HCT116 (cell line): ENCODE data around the gene NXPE2. TPM values are rescaled to one million over a fixed set of nuclear protein-coding genes. Genes with fewer than 3 reads are reported as not detected.

Experiments
- ATAC-seq: fragments of 200-7000 bp; cut with Tn5 transposase; 2 replicates; pipeline ENCODE4 v1.9.1; 2020; ENCODE audit warnings: mild to moderate bottlenecking, moderate library complexity
- BruUV-seq: library from RNA; stranded (reverse); fragments of 400-500 nt; replicated peaks from 2 replicates; lab custom pipeline; 2021; lab: Mats Ljungman, UMichigan
- CTCF ChIA-PET: fragments of 300-600 bp; sonication (Branson Sonifier 250); formaldehyde crosslinking; loops from one replicate; lab custom pipeline; 2021; ENCODE audit warnings: antibody characterized with exemption; lab: Charles Lee
- POLR2A ChIA-PET: fragments of 300-600, 350-600 bp; sonication (Branson Sonifier 250); formaldehyde crosslinking; loops from one replicate; lab custom pipeline; 2021; ENCODE audit warnings: antibody characterized with exemption; lab: Charles Lee
- RAD21 ChIA-PET, 2 experiments: fragments of 300-600 bp; sonication (Branson Sonifier 250); formaldehyde crosslinking; loops; one replicate each; lab custom pipeline; 2023; ENCODE audit warnings: low total read pairs in 2 of 2; ENCODE audit not compliant: uncharacterized antibody in 2 of 2, unreplicated experiment in 2 of 2, low non-redundant PET in 1 of 2; lab: Charles Lee
- DNase-seq: peaks from one replicate; pipeline ENCODE4 v3.0.0-alpha.2; 2010; ENCODE audit warnings: low read depth, low spot score
- H2AFZ ChIP-seq: fragments of 200-600 bp; shearing (Covaris generic), sonication (generic); 2 replicates; pipeline ENCODE4 v1.6.1; 2017; ENCODE audit warnings: low read depth, mixed run types, mixed read lengths, antibody characterized with exemption, low read length; ENCODE audit not compliant: poor library complexity, severe bottlenecking
- H3K27ac ChIP-seq: 2 replicates; pipeline ENCODE4 v1.5.1; 2012; ENCODE audit warnings: low read depth, low read length
- H3K27me3 ChIP-seq: fragments of 200-600 bp; sonication (generic); 2 replicates; pipeline ENCODE4 v1.6.1; 2016; ENCODE audit warnings: mixed run types, low read length, mixed read lengths; ENCODE audit not compliant: insufficient read depth
- H3K36me3 ChIP-seq, 2 experiments: fragments of 200-500 bp in 1 of 2; fragments of 200-600 bp in 1 of 2; sonication (Bioruptor generic) in 1 of 2; sonication (generic) in 1 of 2; 2 replicates each; pipeline versions ENCODE4 v1.5.1 to v1.6.1; 2014 to 2016; ENCODE audit warnings: low read length in 2 of 2, inconsistent platforms in 1 of 2, mixed read lengths in 1 of 2, mixed run types in 1 of 2; ENCODE audit not compliant: insufficient read depth in 2 of 2, control insufficient read depth in 1 of 2
- H3K4me1 ChIP-seq, 2 experiments: fragments of 200-600 bp in 1 of 2; sonication (generic) in 1 of 2; 2 replicates each; pipeline versions ENCODE4 v1.5.1 to v1.6.1; 2012 to 2017; ENCODE audit warnings: low read length in 2 of 2, inconsistent platforms in 1 of 2, mild to moderate bottlenecking in 1 of 2, mixed read lengths in 1 of 2, mixed run types in 1 of 2, moderate library complexity in 1 of 2; ENCODE audit not compliant: insufficient read depth in 2 of 2, control insufficient read depth in 1 of 2
- H3K4me2 ChIP-seq: fragments of 200-600 bp; sonication (generic); 2 replicates; pipeline ENCODE4 v1.6.1; 2017; ENCODE audit warnings: mixed run types, low read length, mixed read lengths
- H3K4me3 ChIP-seq, 2 experiments: fragments of 200-600 bp in 1 of 2; sonication (generic) in 1 of 2; replicated peaks in 1 of 2; 2 replicates each; pipeline ENCODE4 v1.5.1; 2011 to 2016; ENCODE audit warnings: low read length in 2 of 2, control low read depth in 1 of 2, low read depth in 1 of 2, mild to moderate bottlenecking in 1 of 2, mixed read lengths in 1 of 2, mixed run types in 1 of 2
- H3K79me2 ChIP-seq: fragments of 200-600 bp; sonication (generic); 2 replicates; pipeline ENCODE4 v1.6.1; 2017; ENCODE audit warnings: mild to moderate bottlenecking, mixed run types, low read length, moderate library complexity, mixed read lengths; ENCODE audit not compliant: insufficient read depth
- H3K9ac ChIP-seq: fragments of 200-600 bp; sonication (generic); 2 replicates; pipeline ENCODE4 v1.6.1; 2016; ENCODE audit warnings: low read length, mixed read lengths
- H3K9me2 ChIP-seq: fragments of 200-600 bp; sonication (generic), shearing (Covaris generic); 2 replicates; pipeline ENCODE4 v1.6.1; 2017; ENCODE audit warnings: mixed run types, mild to moderate bottlenecking, moderate library complexity; ENCODE audit not compliant: insufficient read depth
- H3K9me3 ChIP-seq, 2 experiments: fragments of 200-500 bp in 1 of 2; fragments of 200-600 bp in 1 of 2; sonication (Bioruptor generic) in 1 of 2; sonication (generic) in 1 of 2; 2 replicates each; pipeline ENCODE4 v1.6.1; 2014 to 2017; ENCODE audit warnings: low read length in 2 of 2, mixed read lengths in 2 of 2, inconsistent platforms in 1 of 2, low read depth in 1 of 2, mild to moderate bottlenecking in 1 of 2, mixed run types in 1 of 2, moderate library complexity in 1 of 2; ENCODE audit not compliant: control insufficient read depth in 1 of 2, insufficient read depth in 1 of 2
- H4K20me1 ChIP-seq: fragments of 200-600 bp; sonication (generic), shearing (Covaris generic); 2 replicates; pipeline ENCODE4 v1.6.1; 2017; ENCODE audit warnings: mixed run types, mild to moderate bottlenecking, moderate library complexity; ENCODE audit not compliant: insufficient read depth
- ATF3 ChIP-seq: IDR thresholded peaks from 2 replicates; pipeline ENCODE4 v1.6.1; 2012
- CBX3 ChIP-seq: IDR thresholded peaks from 2 replicates; pipeline ENCODE4 v1.6.1; 2012; ENCODE audit warnings: low read depth
- CEBPB ChIP-seq: IDR thresholded peaks from 2 replicates; pipeline ENCODE4 v1.6.1; 2012; ENCODE audit warnings: low read depth
- CTCF ChIP-seq, 3 experiments: fragments of 200-600 bp in 1 of 3; sonication (generic) in 1 of 3; IDR thresholded peaks in 2 of 3; conservative IDR thresholded peaks in 1 of 3; 2 replicates each; pipeline ENCODE4 v1.5.1; 2012 to 2017; ENCODE audit warnings: low read depth in 2 of 3, low read length in 2 of 3, antibody characterized with exemption in 1 of 3, borderline replicate concordance in 1 of 3, control low read depth in 1 of 3, mild to moderate bottlenecking in 1 of 3, mixed read lengths in 1 of 3, mixed run types in 1 of 3, moderate library complexity in 1 of 3; ENCODE audit not compliant: insufficient read depth in 1 of 3
- EGR1 ChIP-seq: IDR thresholded peaks from 2 replicates; pipeline ENCODE4 v1.6.1; 2012; ENCODE audit warnings: low read depth
- ELF1 ChIP-seq: IDR thresholded peaks from 2 replicates; pipeline ENCODE4 v1.6.1; 2012; ENCODE audit warnings: low read depth, borderline replicate concordance
- EZH2phosphoT487 ChIP-seq: fragments of 200-600 bp; IDR thresholded peaks from 2 replicates; pipeline ENCODE4 v1.6.1; 2018; ENCODE audit warnings: antibody characterized with exemption, borderline replicate concordance
- JUND ChIP-seq: IDR thresholded peaks from 2 replicates; pipeline ENCODE4 v1.6.1; 2012
- MAX ChIP-seq: IDR thresholded peaks from 2 replicates; pipeline ENCODE4 v1.6.1; 2012
- REST ChIP-seq: IDR thresholded peaks from 2 replicates; pipeline ENCODE4 v1.6.1; 2012; ENCODE audit warnings: low read depth
- SP1 ChIP-seq: IDR thresholded peaks from 2 replicates; pipeline ENCODE4 v1.6.1; 2012; ENCODE audit warnings: low read depth
- SRF ChIP-seq: IDR thresholded peaks from 2 replicates; pipeline ENCODE4 v1.6.1; 2012; ENCODE audit warnings: low read depth
- TCF7L2 ChIP-seq: IDR thresholded peaks from 2 replicates; pipeline ENCODE4 v1.7.0; 2011; ENCODE audit warnings: borderline replicate concordance, inconsistent platforms; ENCODE audit not compliant: insufficient read depth, insufficient read length; ENCODE audit errors: extremely low read depth
- YY1 ChIP-seq: IDR thresholded peaks from 2 replicates; pipeline ENCODE4 v1.6.1; 2011; ENCODE audit warnings: low read length, low read depth, moderate library complexity, mild to moderate bottlenecking; ENCODE audit not compliant: insufficient replicate concordance; ENCODE audit errors: extremely low read depth
- ZNF274 ChIP-seq: fragments of 200-500 bp; sonication (Bioruptor generic); IDR thresholded peaks from 2 replicates; pipeline ENCODE4 v1.6.1; 2014; ENCODE audit warnings: mild to moderate bottlenecking, low read depth, low read length, inconsistent platforms
- intact Hi-C: fragments of 100-400 bp; cut with micrococcal nuclease; formaldehyde crosslinking; loops from 2 replicates; pipeline ENCODE4 v1.10.0; 2022
- total RNA-seq: library from RNA; stranded (reverse); gene quantifications from one replicate; pipeline ENCODE4 v1.2.1, GENCODE V29; 2021; ENCODE audit not compliant: unreplicated experiment

Gene NXPE2
- total RNA-seq, 1 experiment from 2014 or later: not detected

- Histone ChIP-seq H3K9me3 (no peaks in the 10 kb centered on the region), H2AFZ (no peak overlapping the region), H3K4me2 (no peak overlapping the region), H3K36me3 (no peaks in the 10 kb centered on the region), H3K4me1 (no peaks in the 10 kb centered on the region), H3K4me3 (no peak overlapping the region), H3K9me2 (no peaks in the 10 kb centered on the region), H3K9ac (no peak overlapping the region), H4K20me1 (no peaks in the 10 kb centered on the region), H3K27me3 (no peaks in the 10 kb centered on the region), H3K79me2 (no peaks in the 10 kb centered on the region), H3K27ac (no peak overlapping the region)
- ChIA-PET RAD21 (no interaction called here), POLR2A (no interaction called here), CTCF (no interaction called here)
- DNase-seq (no peak), ATAC-seq (no peak)
- no TSS peak for BruUV-seq
- intact Hi-C loops: no loop called here
- TF ChIP-seq ELF1: no peak
- TF ChIP-seq ZNF274: no peak
- TF ChIP-seq YY1: no peak
- TF ChIP-seq ATF3: no peak
- TF ChIP-seq CBX3: no peak
- TF ChIP-seq SP1: no peak
- TF ChIP-seq EZH2phosphoT487: no peak
- no peak for TF ChIP-seq CEBPB
- TF ChIP-seq JUND: no peak
- TF ChIP-seq TCF7L2: no peak
These were observed 25.2 kb upstream of the NXPE2 start for GRCh38 chr11:114653148-114653547.

- no peaks in the 10 kb centered on the region for H3K79me2 ChIP-seq
- H2AFZ ChIP-seq: no peak overlapping the region
- no peaks in the 10 kb centered on the region for H3K9me2 ChIP-seq
- no peaks in the 10 kb centered on the region; a peak in 1 of 4 replicates for H3K9me3 ChIP-seq
- H4K20me1 ChIP-seq: no peaks in the 10 kb centered on the region
- ChIA-PET CTCF (no interaction called here), RAD21 (no interaction called here), POLR2A (no interaction called here)
- no peaks in the 10 kb centered on the region for H3K36me3 ChIP-seq
- ATAC-seq (no peak), DNase-seq (no peak)
- H3K4me3 ChIP-seq: no peak overlapping the region
- H3K27ac ChIP-seq: no peak overlapping the region
- H3K4me1 ChIP-seq: no peaks in the 10 kb centered on the region
- intact Hi-C loops: no loop called here
- BruUV-seq: no TSS peak
- no peak overlapping the region for H3K4me2 ChIP-seq
- H3K9ac ChIP-seq: no peak overlapping the region
- H3K27me3 ChIP-seq: no peaks in the 10 kb centered on the region
- TF ChIP-seq CTCF (IDR thresholded peaks at IDR 0.05 in 2 of 3, conservative IDR thresholded peaks at IDR 0.05 in 1 of 3; ENCODE audit: borderline replicate concordance in 1 of 3, insufficient read depth in 1 of 3, low read depth in 2 of 3, low read length in 2 of 3) (no peak), ELF1 (no peak), YY1 (no peak), ZNF274 (no peak), ATF3 (no peak), SRF (no peak), REST (no peak), EGR1 (no peak), MAX (no peak)
These were observed 13.7 kb upstream of the NXPE2 start for GRCh38 chr11:114664641-114665040.
